GM12892 (cell line): ENCODE measurements around the gene NAA38.

ENCODE experiments used
- DNase-seq: peaks from one replicate; pipeline ENCODE4 v3.0.0; 2011; ENCODE audit not compliant: insufficient read length
- FAIRE-seq: peaks from 2 replicates; lab custom pipeline; 2011; peaks lifted over from hg19 to GRCh38; lab: Jason Lieb, UNC
- POLR2A ChIP-seq: IDR thresholded peaks from 2 replicates; pipeline ENCODE4 v1.6.1; 2011; ENCODE audit warnings: low read depth, low read length, control low read depth
- POLR2AphosphoS5 ChIP-seq: IDR thresholded peaks from 2 replicates; pipeline ENCODE4 v1.6.1; 2011; ENCODE audit warnings: low read depth, low read length, control low read depth
- TAF1 ChIP-seq: IDR thresholded peaks from 2 replicates; pipeline ENCODE4 v1.6.1; 2011; ENCODE audit warnings: low read depth, mild to moderate bottlenecking, control low read depth, low read length, borderline replicate concordance

Gene NAA38

GRCh38 chr17:7825206-7825990 is 32.0 kb downstream of the NAA38 start:
- FAIRE-seq (peak; percentile 36), DNase-seq (no peak)
- TF ChIP-seq TAF1, result no peak
- TF ChIP-seq POLR2AphosphoS5, result no peak
- no peak for TF ChIP-seq POLR2A

DNA sequence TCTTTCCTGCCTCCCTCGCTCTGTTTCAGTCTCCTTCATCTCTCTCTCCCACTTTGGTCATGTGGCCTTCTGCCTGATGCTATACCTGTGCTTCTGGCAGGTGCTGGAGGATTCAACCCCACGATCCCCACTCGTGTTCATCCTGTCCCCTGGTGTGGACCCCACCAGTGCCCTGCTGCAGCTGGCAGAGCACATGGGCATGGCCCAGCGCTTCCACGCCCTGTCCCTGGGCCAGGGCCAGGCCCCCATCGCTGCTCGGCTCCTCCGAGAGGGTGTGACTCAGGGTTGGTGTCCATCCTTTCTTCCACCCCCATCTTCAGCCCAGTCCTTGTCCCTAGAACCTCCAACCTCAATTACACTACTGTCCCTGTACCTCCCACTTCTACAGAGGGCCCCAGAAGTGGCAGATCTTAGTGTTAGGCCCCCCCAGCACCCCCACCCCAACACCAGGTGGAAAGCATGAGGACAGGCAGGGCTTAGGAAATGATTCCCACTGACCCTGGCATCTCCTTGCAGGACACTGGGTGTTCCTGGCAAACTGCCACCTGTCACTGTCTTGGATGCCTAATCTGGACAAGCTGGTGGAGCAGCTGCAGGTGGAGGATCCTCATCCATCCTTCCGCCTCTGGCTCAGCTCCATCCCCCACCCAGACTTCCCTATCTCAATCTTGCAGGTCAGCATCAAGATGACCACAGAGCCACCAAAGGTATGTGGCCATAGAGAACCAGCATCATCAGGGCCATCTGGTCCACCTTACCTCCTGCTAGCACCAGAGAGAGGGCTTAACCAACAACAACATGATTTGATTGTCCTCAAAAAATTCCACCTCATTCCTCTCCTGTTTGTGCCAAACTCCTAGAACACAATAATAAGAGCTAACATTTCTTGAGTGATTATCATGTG is 33.1 kb downstream of the NAA38 start:
- FAIRE-seq (no peak), DNase-seq (no peak)
- no peak for TF ChIP-seq TAF1
- no peak for TF ChIP-seq POLR2AphosphoS5
- no peak for TF ChIP-seq POLR2A

- no peak for DNase-seq
- TF ChIP-seq POLR2AphosphoS5 (no peak), TAF1 (no peak), POLR2A (no peak)
- no peak for FAIRE-seq
These were observed 33.8 kb downstream of the NAA38 start for GRCh38 chr17:7823581-7824001.

DNA sequence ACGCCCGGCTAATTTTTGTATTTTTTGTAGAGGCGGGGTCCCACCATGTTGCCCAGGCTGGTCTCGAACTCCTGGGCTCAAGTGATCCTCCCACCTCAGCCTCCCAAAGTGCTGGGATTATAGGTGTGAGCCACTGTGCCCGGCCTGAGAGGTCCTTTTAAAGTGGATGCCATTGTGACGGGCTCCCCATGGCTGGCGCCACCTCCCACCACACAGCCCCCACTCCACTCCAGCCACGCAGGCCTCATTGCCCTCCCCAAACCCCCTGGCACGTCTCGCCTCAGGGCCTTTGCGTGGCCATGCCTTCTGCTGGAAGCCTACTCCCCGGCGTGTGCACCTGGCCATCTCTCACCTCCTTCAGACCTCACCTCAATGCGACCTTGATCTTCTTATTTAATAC is 35.2 kb downstream of the NAA38 start:
- no peak for FAIRE-seq
- TF ChIP-seq POLR2AphosphoS5 (no peak), POLR2A (no peak), TAF1 (no peak)
- no peak for DNase-seq

DNA sequence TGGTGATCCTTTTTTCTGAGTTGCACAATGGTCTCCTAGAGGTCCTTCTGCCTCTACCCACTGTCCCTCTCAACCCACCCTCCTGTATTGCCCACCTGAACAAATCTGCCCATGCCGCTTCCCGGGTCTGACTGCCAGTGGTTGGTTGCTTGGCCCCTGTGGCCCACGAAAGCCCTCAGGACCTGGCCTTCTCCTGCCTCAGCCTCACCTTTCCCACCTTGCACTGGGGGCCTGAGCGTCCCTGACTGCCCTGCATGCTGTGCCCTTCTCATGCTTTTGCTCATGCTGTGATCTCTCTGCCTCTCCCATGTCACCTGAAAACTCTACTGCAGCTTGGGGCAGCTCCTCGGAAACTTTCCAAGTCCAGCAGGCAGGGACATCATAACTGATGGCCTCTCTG is 37.1 kb downstream of the NAA38 start:
- FAIRE-seq (no peak), DNase-seq (no peak)
- TF ChIP-seq POLR2A, result no peak
- no peak for TF ChIP-seq POLR2AphosphoS5
- no peak for TF ChIP-seq TAF1

GRCh38 chr17:7818746-7819645 is 38.4 kb downstream of the NAA38 start:
- FAIRE-seq, result no peak
- DNase-seq, result no peak
- no peak for TF ChIP-seq POLR2A

DNA sequence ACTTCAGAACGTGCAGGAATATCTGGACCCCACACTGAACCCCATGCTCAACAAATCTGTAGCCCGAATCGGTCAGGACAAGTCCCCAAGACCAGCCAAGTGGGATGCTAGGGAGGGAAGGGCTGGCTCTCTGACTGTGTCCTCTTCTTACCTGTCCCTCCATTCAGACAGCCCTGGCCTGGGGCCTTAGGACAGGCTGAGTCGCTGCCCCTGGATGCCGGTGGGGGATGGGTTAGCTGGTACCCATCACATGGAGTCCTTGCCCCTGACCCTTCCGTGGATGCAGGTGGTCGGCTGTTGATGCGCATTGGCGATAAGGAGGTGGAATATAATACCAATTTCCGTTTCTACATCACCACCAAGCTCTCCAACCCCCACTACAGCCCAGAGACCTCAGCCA is 39.3 kb downstream of the NAA38 start:
- DNase-seq (no peak), FAIRE-seq (no peak)
- TF ChIP-seq POLR2A, result no peak
- TF ChIP-seq TAF1, result no peak
- no peak for TF ChIP-seq POLR2AphosphoS5

DNA sequence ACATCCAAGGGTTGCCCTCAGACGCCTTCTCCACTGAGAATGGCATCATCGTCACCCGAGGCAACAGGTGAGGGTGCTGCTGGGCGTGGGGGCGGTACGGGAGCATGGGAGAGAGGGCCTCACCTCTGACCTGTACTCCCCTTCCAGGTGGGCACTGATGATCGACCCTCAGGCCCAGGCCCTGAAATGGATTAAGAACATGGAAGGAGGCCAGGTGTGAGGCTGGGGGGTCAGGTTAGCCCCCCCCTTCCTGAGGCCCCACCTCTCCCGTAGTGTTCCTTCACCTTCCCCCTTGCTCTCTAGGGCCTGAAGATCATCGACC is 39.8 kb downstream of the NAA38 start:
- no peak for DNase-seq
- no peak for FAIRE-seq
- TF ChIP-seq TAF1, result no peak
- no peak for TF ChIP-seq POLR2AphosphoS5
- no peak for TF ChIP-seq POLR2A

- no peak for DNase-seq
- no peak for TF ChIP-seq TAF1
These were observed 40.3 kb downstream of the NAA38 start for GRCh38 chr17:7816926-7817642.

GRCh38 chr17:7814969-7815368 is 42.4 kb downstream of the NAA38 start:
- TF ChIP-seq POLR2A (no peak), POLR2AphosphoS5 (no peak), TAF1 (no peak)
- FAIRE-seq (no peak), DNase-seq (no peak)

More at GRCh38 chr17:7816926-7817642, 40.3 kb downstream of the NAA38 start:
- FAIRE-seq, result no peak
